ENCODE measurements around the gene PDGFD.

DNA sequence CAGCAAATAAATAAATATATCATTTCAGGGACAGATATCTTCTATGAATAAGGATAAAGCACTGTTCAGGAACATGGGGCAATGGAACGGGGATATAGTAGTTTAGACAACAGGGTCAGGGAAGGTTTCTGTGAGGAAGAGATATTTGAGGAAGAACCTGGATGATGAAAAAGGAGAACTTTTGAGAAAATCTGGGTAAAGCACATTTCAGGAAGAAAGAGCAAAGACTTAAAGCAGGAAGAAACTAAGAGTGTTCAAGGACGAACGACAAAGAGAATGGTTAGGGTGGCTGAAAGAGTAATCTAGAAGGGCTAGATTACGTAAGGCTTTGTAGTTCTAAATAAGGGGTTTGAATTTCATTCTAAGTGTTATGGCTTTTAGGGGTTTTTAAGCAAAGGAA is 114.8 kb downstream of the PDGFD start:
- TF ChIP-seq, protein P1, sequence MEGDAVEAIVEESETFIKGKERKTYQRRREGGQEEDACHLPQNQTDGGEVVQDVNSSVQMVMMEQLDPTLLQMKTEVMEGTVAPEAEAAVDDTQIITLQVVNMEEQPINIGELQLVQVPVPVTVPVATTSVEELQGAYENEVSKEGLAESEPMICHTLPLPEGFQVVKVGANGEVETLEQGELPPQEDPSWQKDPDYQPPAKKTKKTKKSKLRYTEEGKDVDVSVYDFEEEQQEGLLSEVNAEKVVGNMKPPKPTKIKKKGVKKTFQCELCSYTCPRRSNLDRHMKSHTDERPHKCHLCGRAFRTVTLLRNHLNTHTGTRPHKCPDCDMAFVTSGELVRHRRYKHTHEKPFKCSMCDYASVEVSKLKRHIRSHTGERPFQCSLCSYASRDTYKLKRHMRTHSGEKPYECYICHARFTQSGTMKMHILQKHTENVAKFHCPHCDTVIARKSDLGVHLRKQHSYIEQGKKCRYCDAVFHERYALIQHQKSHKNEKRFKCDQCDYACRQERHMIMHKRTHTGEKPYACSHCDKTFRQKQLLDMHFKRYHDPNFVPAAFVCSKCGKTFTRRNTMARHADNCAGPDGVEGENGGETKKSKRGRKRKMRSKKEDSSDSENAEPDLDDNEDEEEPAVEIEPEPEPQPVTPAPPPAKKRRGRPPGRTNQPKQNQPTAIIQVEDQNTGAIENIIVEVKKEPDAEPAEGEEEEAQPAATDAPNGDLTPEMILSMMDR (IDR thresholded peaks at IDR 0.05) = no peak
- TF ChIP-seq POLR2AphosphoS5 (IDR thresholded peaks at IDR 0.05) = no peak
